Thoracic aorta (tissue), 2 donors: ENCODE results near the gene LHFPL5. TPM values are rescaled to one million over a fixed set of nuclear protein-coding genes. Genes with fewer than 3 reads are reported as not detected.

Source experiments
- ATAC-seq: fragments of 150-250 bp; one replicate; pipeline ENCODE4 v1.8.0; 2017; ENCODE audit warnings: low read depth; ENCODE audit not compliant: insufficient number of reproducible peaks, low FRiP score
- DNase-seq: peaks from one replicate; pipeline ENCODE4 v3.0.0-alpha.2; 2020; ENCODE audit warnings: low spot score
- H3K27ac ChIP-seq, 2 donors: fragments of 200-600 bp; sonication (generic); 1 replicate in 1 of 2; 2 replicates in 1 of 2; pipeline ENCODE4 v1.5.1; 2016; ENCODE audit warnings: mild to moderate bottlenecking in 2 of 2, moderate library complexity in 2 of 2
- H3K27me3 ChIP-seq: fragments of 200-600 bp; sonication (generic); replicated peaks from 2 replicates; pipeline ENCODE4 v1.6.0; 2016; ENCODE audit warnings: mild to moderate bottlenecking; ENCODE audit not compliant: insufficient read depth
- H3K36me3 ChIP-seq: fragments of 200-600 bp; sonication (generic); one replicate; pipeline ENCODE4 v1.5.1; 2016
- H3K4me1 ChIP-seq, 2 donors: fragments of 200-600 bp; sonication (generic); 1 replicate in 1 of 2; 2 replicates in 1 of 2; pipeline versions ENCODE4 v1.5.1 to v1.6.0; 2016; ENCODE audit warnings: low read depth in 2 of 2, mild to moderate bottlenecking in 1 of 2; ENCODE audit not compliant: control insufficient read depth in 1 of 2
- H3K4me3 ChIP-seq: fragments of 200-600 bp; sonication (generic); 2 replicates; pipeline ENCODE4 v1.5.1; 2016; ENCODE audit warnings: mild to moderate bottlenecking
- H3K9me3 ChIP-seq: fragments of 200-600 bp; sonication (generic); 2 replicates; pipeline ENCODE4 v1.5.1; 2016
- total RNA-seq, 2 donors: library from RNA; depleted of rRNA; stranded (reverse); fragments of >200 nt; gene quantifications; one replicate each; pipeline versions ENCODE4 v1.1.0 to v1.2.3, GENCODE V29; 2016
- TF ChIP-seq, protein P1 (sequence below): fragments of 200-600 bp; sonication (generic); IDR thresholded peaks from one replicate; pipeline ENCODE4 v1.5.1; 2019; ENCODE audit warnings: antibody characterized with exemption

The LHFPL5 gene
- total RNA-seq, 2 donors from 2014 or later: not detected

DNA sequence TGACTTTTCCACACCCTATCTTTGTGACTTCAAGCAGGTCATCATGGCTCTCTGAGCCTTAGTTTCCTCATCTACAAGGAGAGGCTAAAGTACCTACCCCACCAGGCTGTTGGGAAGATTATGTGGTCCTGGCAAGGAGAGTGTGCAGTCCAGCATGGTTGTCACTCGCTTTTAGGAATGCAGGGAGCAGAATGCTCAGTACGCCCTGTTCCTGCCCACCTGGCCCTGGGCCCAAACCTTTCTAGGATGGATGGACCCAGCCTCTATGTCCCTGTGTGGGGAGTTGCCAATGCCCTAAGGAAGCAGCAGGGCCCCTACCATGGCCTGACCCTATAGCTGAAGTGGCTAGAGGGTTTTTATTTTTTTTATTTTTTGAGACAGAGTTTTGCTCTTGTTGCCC lies 26.7 kb upstream of the LHFPL5 start:
- no peak for DNase-seq

GRCh38 chr6:35780719-35781118 lies 24.4 kb upstream of the LHFPL5 start, which contains the start of gene CLPSL1:
TSS of gene CLPSL1 (plus strand) at chr6:35781019. CDS start at chr6:35781111, 92 bp downstream.
- H3K36me3 ChIP-seq: no peaks in the 10 kb centered on the region
- no peak within 1 kb of the TSS for H3K27ac ChIP-seq
- peaks cover 8% of the 10 kb centered on the region for H3K27me3 ChIP-seq
- no peak within 1 kb of the TSS for H3K4me3 ChIP-seq
- ATAC-seq (no peak), DNase-seq (no peak)
- H3K9me3 ChIP-seq: no peaks in the 10 kb centered on the region
- peaks cover 0 to 6% of the 10 kb centered on the region in 2 donors for H3K4me1 ChIP-seq
- TF ChIP-seq, protein P1, sequence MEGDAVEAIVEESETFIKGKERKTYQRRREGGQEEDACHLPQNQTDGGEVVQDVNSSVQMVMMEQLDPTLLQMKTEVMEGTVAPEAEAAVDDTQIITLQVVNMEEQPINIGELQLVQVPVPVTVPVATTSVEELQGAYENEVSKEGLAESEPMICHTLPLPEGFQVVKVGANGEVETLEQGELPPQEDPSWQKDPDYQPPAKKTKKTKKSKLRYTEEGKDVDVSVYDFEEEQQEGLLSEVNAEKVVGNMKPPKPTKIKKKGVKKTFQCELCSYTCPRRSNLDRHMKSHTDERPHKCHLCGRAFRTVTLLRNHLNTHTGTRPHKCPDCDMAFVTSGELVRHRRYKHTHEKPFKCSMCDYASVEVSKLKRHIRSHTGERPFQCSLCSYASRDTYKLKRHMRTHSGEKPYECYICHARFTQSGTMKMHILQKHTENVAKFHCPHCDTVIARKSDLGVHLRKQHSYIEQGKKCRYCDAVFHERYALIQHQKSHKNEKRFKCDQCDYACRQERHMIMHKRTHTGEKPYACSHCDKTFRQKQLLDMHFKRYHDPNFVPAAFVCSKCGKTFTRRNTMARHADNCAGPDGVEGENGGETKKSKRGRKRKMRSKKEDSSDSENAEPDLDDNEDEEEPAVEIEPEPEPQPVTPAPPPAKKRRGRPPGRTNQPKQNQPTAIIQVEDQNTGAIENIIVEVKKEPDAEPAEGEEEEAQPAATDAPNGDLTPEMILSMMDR: no peak

More for the DNA sequence above, 26.7 kb upstream of the LHFPL5 start:
- H3K4me3 ChIP-seq: no peak overlapping the region
- peaks cover 0 to 6% of the 10 kb centered on the region in 2 donors for H3K4me1 ChIP-seq
- H3K9me3 ChIP-seq: no peaks in the 10 kb centered on the region
- H3K27ac ChIP-seq: no peak overlapping the region
- TF ChIP-seq, protein P1: no peak
- H3K36me3 ChIP-seq: no peaks in the 10 kb centered on the region
- peaks cover 8% of the 10 kb centered on the region for H3K27me3 ChIP-seq
- ATAC-seq: no peak

GRCh38 chr6:35781290-35781689 lies 23.9 kb upstream of the LHFPL5 start:
- TF ChIP-seq, protein P1: no peak
- no peak for ATAC-seq

DNA sequence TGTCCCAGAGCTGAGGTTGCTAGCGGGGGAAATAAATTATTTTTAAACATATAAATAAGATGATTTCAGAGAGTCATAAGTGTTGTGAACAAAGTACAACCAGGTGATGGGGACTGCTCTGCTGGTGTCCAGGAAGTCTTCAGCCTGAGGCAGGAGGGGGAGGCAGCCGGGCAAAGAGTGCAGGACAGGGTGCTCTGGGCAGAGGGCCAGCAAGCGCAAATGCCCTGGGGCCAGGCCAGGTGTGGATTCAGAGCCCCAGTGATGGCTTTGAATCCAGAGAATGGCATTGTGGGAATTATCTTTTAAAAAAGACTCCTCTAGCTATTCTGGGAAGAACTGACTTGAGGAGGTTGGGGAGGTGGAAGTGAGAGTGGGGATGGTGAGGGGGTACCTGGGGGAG lies 22.7 kb upstream of the LHFPL5 start:
- ATAC-seq (no peak), DNase-seq (no peak)
- Histone ChIP-seq H3K9me3 (no peaks in the 10 kb centered on the region), H3K4me3 (no peak overlapping the region), H3K4me1 (no peaks in the 10 kb centered on the region), H3K27ac (no peak overlapping the region), H3K36me3 (no peaks in the 10 kb centered on the region), H3K27me3 (no peaks in the 10 kb centered on the region)
- TF ChIP-seq, protein P1: no peak

More at GRCh38 chr6:35781290-35781689, 23.9 kb upstream of the LHFPL5 start:
- no peak for DNase-seq
- Histone ChIP-seq H3K36me3 (no peaks in the 10 kb centered on the region), H3K9me3 (no peaks in the 10 kb centered on the region), H3K4me1 (peaks cover 0 to 6% of the 10 kb centered on the region in 2 donors), H3K27me3 (peaks cover 6% of the 10 kb centered on the region), H3K4me3 (no peak overlapping the region), H3K27ac (no peak overlapping the region)

DNA sequence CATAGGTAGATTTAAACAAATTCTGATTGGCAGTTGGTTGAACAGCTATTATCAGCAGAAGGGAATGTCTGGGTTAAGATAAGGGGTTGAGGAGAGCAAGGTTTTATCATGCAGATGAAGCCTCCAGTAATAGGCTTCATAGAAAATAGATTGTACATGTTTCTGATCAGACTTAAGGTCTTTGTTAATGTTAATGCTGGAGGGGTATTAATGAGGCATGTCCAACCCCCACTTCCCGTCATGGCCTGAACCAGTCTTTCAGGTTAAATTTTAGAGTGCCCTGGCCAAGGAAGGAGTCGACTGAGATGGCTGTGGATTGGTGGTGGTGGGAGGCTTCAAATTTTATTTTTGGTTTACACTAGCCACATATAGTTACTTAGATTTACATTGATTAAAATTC lies 21.0 kb upstream of the LHFPL5 start:
- H3K36me3 ChIP-seq: no peaks in the 10 kb centered on the region
- H3K27me3 ChIP-seq: no peaks in the 10 kb centered on the region
- ATAC-seq: no peak
- no peaks in the 10 kb centered on the region for H3K9me3 ChIP-seq
- TF ChIP-seq, protein P1: no peak
- H3K27ac ChIP-seq: no peak overlapping the region
- no peaks in the 10 kb centered on the region for H3K4me1 ChIP-seq
- no peak for DNase-seq
- H3K4me3 ChIP-seq: no peak overlapping the region
